ENCODE data around the gene TNFRSF11A.

DNA sequence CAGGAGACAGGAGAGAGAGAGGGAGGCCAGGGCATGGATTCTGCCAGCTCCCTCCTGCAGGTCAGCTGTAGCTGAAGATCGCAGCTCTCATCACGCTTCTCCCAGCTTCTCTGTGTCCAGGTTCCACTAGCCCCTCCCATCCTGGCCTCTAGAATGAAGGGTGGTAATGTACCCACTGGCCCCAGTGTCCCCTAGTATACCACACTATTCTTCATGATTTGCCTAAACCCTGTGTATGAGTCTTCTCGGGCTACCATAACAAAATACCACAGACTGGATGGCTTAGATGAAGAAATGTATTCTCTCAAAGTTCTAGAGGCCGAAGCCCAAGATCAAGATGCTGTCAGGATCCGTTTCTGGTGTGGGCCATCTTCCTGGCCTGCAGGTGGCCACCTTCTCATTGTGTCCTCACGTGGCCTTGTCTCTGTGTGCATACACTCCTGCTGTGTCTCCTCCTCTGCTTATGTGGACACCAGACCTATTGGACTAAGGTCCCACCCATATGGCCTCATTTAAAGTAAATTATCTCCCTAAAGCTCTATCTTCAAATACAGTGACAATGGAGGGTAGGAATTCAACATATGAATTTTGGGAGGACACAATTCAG lies 77.3 kb downstream of the TNFRSF11A start:
- TF ChIP-seq EZH2phosphoT487 (IDR thresholded peaks at IDR 0.05; ENCODE audit: low read length) (no peak), EZH2 (optimal IDR thresholded peaks at IDR 0.05; ENCODE audit: low read depth, low read length) (no peak)
- TF ChIP-seq, protein P1, sequence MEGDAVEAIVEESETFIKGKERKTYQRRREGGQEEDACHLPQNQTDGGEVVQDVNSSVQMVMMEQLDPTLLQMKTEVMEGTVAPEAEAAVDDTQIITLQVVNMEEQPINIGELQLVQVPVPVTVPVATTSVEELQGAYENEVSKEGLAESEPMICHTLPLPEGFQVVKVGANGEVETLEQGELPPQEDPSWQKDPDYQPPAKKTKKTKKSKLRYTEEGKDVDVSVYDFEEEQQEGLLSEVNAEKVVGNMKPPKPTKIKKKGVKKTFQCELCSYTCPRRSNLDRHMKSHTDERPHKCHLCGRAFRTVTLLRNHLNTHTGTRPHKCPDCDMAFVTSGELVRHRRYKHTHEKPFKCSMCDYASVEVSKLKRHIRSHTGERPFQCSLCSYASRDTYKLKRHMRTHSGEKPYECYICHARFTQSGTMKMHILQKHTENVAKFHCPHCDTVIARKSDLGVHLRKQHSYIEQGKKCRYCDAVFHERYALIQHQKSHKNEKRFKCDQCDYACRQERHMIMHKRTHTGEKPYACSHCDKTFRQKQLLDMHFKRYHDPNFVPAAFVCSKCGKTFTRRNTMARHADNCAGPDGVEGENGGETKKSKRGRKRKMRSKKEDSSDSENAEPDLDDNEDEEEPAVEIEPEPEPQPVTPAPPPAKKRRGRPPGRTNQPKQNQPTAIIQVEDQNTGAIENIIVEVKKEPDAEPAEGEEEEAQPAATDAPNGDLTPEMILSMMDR (IDR thresholded peaks at IDR 0.05; ENCODE audit: low read length) = no peak

All from MM.1S (cell line).